ENCODE results near the gene TSPAN5.

The TSPAN5 gene

DNA sequence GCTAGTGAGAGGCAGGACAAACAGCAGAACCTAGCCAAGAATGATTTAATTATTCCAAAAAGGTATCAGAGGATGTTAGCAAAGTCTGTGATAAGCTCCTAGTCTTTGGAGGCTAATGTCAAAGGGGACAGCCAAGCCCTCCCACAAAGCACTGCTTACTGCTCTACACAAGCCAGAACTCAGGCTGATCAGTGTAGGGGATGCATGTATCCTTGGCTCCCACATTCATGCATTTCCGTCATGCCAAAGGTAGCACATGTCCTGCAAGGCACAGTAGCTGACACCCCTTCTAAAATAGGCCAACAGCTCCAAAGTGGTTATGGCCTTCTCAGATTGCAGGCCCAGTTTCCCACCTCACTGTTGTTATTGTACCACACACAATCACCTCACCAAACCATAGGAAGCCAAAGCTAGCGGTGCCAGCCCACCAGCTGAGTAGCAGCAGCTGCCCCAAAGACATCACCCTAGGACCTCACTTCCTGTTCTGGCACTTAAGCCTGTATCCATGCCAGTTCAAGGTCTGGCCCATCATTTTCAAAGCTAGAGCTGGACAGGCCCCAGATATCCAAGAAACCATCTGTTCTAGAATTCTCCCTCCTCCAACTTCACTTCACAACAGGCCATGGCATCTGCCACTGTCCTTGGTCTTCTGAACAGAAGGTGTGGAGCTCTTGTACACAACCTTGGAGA lies 40.9 kb downstream of the TSPAN5 start:
- Histone ChIP-seq H3K27me3 (ENCODE audit: insufficient read depth, low read length) (no peaks in the 10 kb centered on the region), H3K9me3 (ENCODE audit: low read length) (no peaks in the 10 kb centered on the region), H2AFZ (ENCODE audit: low read depth, low read length) (no peak overlapping the region), H3K36me3 (ENCODE audit: insufficient read depth, low read length) (no peaks in the 10 kb centered on the region), H3K4me1 (ENCODE audit: insufficient read depth, low read length) (peaks cover 22% of the 10 kb centered on the region), H3K4me3 (ENCODE audit: low read length) (no peak overlapping the region)

DNA sequence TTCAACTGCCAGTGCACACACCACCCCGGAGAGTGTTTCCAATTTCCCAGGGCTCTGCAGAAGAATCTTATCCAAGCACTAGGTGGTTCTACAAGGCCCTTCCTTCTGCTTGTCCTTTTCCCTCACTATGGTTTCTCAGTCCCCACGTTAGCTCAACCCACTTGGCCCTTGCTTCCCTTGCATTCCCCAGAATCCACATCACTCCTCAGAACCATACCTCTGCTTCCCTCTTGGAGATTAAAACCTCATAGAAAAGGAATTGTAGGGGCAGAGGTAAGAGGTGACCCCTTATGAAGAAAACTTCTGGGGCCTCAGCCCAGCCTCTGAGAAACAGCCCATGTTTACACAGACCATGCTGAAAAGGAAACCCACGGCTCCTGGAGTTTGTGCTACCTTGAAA lies 42.4 kb downstream of the TSPAN5 start:
- H3K27me3 ChIP-seq (ENCODE audit: insufficient read depth, low read length) = no peaks in the 10 kb centered on the region
- peaks cover 29% of the 10 kb centered on the region for H3K4me1 ChIP-seq (ENCODE audit: insufficient read depth, low read length)
- no peak overlapping the region for H3K4me3 ChIP-seq (ENCODE audit: low read length)

GRCh38 chr4:98614662-98615061 lies 43.7 kb downstream of the TSPAN5 start:
- no peaks in the 10 kb centered on the region for H3K27me3 ChIP-seq (ENCODE audit: insufficient read depth, low read length)
- H3K4me3 ChIP-seq (ENCODE audit: low read length) = no peak overlapping the region
- H3K9me3 ChIP-seq (ENCODE audit: low read length) = no peaks in the 10 kb centered on the region
- peaks cover 33% of the 10 kb centered on the region for H3K4me1 ChIP-seq (ENCODE audit: insufficient read depth, low read length)
- H3K36me3 ChIP-seq (ENCODE audit: insufficient read depth, low read length) = no peaks in the 10 kb centered on the region
- no peak overlapping the region for H2AFZ ChIP-seq (ENCODE audit: low read depth, low read length)

More for the DNA sequence above, 42.4 kb downstream of the TSPAN5 start:
- H3K9me3 ChIP-seq (ENCODE audit: low read length) = no peaks in the 10 kb centered on the region
- no peak overlapping the region for H2AFZ ChIP-seq (ENCODE audit: low read depth, low read length)
- H3K36me3 ChIP-seq (ENCODE audit: insufficient read depth, low read length) = no peaks in the 10 kb centered on the region

DNA sequence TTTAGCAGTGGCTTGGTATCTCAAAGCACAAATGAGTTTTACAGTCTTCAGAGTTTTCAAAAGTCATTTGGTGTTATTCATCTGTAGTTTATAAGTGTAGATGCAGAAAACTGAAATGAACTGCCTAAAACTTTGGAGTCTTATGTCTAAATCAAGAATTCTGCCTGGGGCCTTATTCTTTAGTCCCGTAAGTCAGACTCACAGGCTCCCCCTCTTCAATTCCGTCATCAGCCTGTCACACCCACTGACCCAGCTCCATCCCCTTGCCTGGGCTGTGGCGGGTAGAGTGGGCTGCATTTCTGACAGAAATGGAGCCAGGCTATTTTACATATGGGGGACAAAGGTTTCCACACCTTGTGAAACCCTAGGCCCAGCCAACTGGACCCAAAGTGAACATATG lies 44.3 kb downstream of the TSPAN5 start:
- no peaks in the 10 kb centered on the region for H3K9me3 ChIP-seq (ENCODE audit: low read length)
- peaks cover 34% of the 10 kb centered on the region for H3K4me1 ChIP-seq (ENCODE audit: insufficient read depth, low read length)
- H2AFZ ChIP-seq (ENCODE audit: low read depth, low read length) = no peak overlapping the region
- H3K27me3 ChIP-seq (ENCODE audit: insufficient read depth, low read length) = no peaks in the 10 kb centered on the region
- H3K4me3 ChIP-seq (ENCODE audit: low read length) = no peak overlapping the region
- no peaks in the 10 kb centered on the region for H3K36me3 ChIP-seq (ENCODE audit: insufficient read depth, low read length)

DNA sequence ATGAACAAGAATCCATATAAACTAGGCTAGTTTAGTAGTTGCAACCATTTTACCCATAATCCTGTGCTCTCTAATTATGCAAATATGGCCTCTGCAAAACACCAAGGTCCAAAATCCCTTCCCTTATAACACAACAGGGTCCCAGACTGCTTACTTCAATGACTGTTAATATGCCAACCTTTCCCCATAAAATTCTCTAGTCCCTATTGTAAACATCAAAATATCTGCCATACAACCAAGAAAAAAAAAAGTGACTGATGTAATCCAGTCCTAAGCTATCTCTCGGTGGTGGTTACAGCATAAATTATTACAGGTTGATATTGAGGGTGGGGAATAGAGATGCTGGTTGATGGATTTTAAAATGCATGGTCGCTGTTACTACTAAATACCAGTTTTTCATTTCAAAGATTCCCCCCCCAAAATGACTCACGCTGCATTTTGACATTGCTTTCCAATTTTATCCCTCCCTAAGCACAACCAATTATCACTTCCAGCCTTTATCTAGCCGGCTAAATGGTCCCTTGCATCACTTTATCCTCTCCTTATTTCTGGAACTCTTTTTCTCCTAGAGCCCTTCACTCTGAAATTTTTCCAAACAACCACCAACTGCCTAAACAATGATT lies 44.8 kb downstream of the TSPAN5 start:
- Histone ChIP-seq H3K27me3 (ENCODE audit: insufficient read depth, low read length) (no peaks in the 10 kb centered on the region), H2AFZ (ENCODE audit: low read depth, low read length) (no peak overlapping the region), H3K36me3 (ENCODE audit: insufficient read depth, low read length) (no peaks in the 10 kb centered on the region), H3K4me3 (ENCODE audit: low read length) (no peak overlapping the region), H3K9me3 (ENCODE audit: low read length) (no peaks in the 10 kb centered on the region), H3K4me1 (ENCODE audit: insufficient read depth, low read length) (peaks cover 30% of the 10 kb centered on the region)

DNA sequence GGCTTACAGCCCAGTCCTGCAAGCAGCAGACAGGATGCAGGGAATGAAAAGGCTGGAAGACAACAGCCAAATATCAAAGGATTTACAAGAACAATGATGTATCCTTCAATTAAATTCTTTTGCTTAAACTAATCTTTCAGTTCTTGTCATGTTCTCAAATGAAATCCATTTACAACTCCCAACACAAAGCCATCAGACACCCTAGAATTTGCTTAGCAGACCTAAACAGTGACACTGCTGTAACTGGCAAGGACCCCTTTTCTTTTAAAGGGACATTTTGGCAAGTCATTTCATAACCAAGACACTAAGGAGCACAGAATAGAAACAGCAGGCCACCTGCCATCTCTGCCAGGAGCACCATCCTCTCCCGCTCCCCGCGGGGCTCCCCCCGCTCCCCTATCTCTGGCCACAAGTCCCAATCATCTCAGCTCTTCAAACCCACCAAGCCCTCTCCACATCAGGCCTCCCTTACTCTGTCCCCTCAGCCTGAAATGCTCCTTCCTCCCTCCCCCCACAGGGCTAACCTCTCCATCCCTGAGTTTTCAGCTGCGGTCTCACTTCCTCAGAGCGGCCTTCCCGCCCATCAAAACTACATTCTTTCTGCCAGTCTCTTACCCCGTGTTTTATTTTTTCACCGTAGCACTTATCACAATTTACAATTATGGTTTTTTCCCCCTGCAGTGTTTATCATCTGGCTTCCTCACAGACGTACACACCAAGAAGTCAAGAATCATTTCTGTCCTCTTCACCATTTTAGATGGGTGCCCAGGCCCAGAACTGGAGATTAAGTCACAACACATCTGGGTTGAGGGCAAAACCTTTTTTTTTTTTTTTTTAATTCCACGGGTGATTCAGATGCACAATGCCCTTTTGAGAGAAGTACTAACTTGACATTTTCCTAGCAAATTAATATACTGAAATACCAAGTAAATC lies 45.8 kb downstream of the TSPAN5 start:
- Histone ChIP-seq H3K27me3 (ENCODE audit: insufficient read depth, low read length) (no peaks in the 10 kb centered on the region), H3K4me3 (ENCODE audit: low read length) (no peak overlapping the region), H2AFZ (ENCODE audit: low read depth, low read length) (no peak overlapping the region), H3K4me1 (ENCODE audit: insufficient read depth, low read length) (peaks cover 29% of the 10 kb centered on the region), H3K36me3 (ENCODE audit: insufficient read depth, low read length) (no peaks in the 10 kb centered on the region), H3K9me3 (ENCODE audit: low read length) (no peaks in the 10 kb centered on the region)

DNA sequence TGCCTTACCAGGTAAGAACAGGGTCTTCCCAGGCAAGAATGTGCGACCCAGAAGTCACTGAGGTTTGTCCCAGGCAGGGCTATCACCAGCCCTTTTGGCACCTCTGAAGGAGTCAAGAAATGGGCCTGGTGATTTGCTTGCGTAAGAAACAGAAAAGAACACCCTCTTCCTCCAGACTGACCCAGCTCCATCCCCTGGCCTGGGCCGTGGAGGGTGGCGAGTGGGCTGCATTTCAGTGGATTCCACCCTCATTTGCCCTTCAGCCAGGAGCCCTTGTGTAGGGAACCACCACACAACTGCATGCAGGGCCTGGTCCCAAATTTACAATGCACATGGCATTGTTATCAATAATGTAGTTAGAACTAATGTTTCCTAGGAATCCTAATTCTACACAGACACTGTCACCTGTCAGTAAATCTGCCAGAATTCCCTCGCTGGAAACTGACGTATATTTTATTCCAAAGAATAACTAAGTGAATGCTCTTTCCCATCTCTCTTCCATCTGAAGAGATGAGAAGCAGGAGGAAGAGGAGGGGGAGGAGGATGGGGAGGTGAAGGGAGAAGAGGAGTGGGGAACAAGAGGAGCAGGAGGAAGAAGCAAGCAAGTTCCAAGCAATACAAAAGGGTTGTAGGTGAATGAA lies 46.6 kb downstream of the TSPAN5 start:
- Histone ChIP-seq H3K9me3 (ENCODE audit: low read length) (no peaks in the 10 kb centered on the region), H3K4me3 (ENCODE audit: low read length) (no peak overlapping the region), H2AFZ (ENCODE audit: low read depth, low read length) (no peak overlapping the region), H3K36me3 (ENCODE audit: insufficient read depth, low read length) (no peaks in the 10 kb centered on the region), H3K4me1 (ENCODE audit: insufficient read depth, low read length) (peaks cover 29% of the 10 kb centered on the region), H3K27me3 (ENCODE audit: insufficient read depth, low read length) (no peaks in the 10 kb centered on the region)

DNA sequence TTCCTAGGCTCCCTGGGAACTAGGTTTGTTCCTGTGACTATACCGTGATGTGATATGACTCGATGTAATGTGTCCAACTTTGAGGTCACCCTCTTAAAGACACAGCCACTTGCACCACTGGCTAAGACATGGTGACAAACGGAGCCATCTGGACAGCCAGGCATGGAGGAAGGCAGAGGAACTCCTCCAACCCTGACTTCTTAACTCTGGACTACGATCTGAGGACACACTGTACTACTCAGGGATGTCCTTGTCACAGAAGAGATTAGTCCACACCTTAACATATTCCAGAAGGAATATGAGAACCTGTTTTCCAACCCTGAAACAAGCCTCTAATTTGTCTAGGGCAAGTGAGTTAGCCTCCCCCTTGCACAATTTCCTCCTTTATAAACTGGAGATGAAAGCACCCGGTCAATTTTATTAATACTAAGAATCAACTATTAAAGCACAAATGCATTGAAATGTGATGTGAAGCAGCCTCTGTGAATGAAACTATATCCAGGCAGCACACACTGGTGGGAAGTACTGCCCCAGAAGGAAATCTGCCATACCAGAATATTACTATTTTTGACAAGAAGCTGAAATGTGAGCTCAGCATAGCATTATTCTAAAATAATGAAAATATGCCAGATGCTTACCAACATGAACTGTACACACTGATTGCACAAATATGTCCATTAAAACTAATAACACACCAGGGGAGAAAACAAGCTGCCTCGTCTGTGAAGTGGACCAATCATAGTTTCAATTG lies 47.3 kb downstream of the TSPAN5 start:
- Histone ChIP-seq H3K27me3 (ENCODE audit: insufficient read depth, low read length) (no peaks in the 10 kb centered on the region), H3K36me3 (ENCODE audit: insufficient read depth, low read length) (no peaks in the 10 kb centered on the region), H3K4me3 (ENCODE audit: low read length) (no peak overlapping the region), H3K4me1 (ENCODE audit: insufficient read depth, low read length) (peaks cover 29% of the 10 kb centered on the region), H2AFZ (ENCODE audit: low read depth, low read length) (no peak overlapping the region), H3K9me3 (ENCODE audit: low read length) (no peaks in the 10 kb centered on the region)

- no peak overlapping the region for H2AFZ ChIP-seq (ENCODE audit: low read depth, low read length)
- H3K4me3 ChIP-seq (ENCODE audit: low read length) = no peak overlapping the region
- no peaks in the 10 kb centered on the region for H3K9me3 ChIP-seq (ENCODE audit: low read length)
- H3K27me3 ChIP-seq (ENCODE audit: insufficient read depth, low read length) = no peaks in the 10 kb centered on the region
- H3K4me1 ChIP-seq (ENCODE audit: insufficient read depth, low read length) = peaks cover 29% of the 10 kb centered on the region
- no peaks in the 10 kb centered on the region for H3K36me3 ChIP-seq (ENCODE audit: insufficient read depth, low read length)
These were observed 48.0 kb downstream of the TSPAN5 start for GRCh38 chr4:98610431-98610830.

DNA sequence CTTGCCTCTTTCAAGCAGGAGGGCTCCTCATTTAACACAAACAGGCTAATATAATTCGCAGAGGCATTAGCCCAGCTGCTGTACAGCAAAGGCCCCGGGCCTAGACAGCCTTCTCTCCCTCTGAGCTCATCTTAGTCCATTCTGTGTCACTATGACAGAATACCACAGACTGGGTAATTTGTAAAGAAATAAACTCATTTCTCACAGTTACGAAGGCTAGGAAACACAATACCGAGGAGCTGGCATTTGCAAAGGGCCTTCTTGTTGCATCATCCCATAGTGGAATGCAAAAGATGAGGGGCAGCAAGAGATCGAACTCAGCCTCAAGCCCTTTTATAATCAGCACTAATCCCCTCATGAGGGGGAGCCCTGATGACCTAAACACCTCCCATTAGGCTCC lies 48.5 kb downstream of the TSPAN5 start:
- Histone ChIP-seq H3K27me3 (ENCODE audit: insufficient read depth, low read length) (no peaks in the 10 kb centered on the region), H3K4me3 (ENCODE audit: low read length) (no peak overlapping the region), H3K4me1 (ENCODE audit: insufficient read depth, low read length) (peaks cover 29% of the 10 kb centered on the region), H2AFZ (ENCODE audit: low read depth, low read length) (no peak overlapping the region), H3K36me3 (ENCODE audit: insufficient read depth, low read length) (no peaks in the 10 kb centered on the region), H3K9me3 (ENCODE audit: low read length) (no peaks in the 10 kb centered on the region)

DNA sequence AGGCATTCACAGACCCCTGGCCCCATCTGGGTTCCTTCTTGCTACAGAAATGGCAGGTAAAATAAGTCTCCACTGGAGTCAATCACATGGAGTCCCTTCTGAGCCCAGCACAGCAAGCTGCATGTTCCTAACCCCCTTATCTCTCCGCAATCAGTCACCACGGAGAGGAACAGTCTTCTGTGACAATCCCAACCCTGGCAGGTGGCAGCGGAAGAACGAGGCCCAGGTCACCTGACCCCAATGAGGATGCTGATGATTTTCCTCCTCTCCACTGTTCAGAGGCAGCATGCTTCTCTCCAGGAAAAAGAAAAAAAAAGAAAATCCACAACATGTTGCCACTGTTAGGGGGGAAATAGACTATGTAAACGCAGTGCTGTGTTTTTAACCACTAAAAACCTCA lies 50.1 kb downstream of the TSPAN5 start:
- no peak overlapping the region for H2AFZ ChIP-seq (ENCODE audit: low read depth, low read length)
- no peaks in the 10 kb centered on the region for H3K9me3 ChIP-seq (ENCODE audit: low read length)
- peaks cover 33% of the 10 kb centered on the region for H3K4me1 ChIP-seq (ENCODE audit: insufficient read depth, low read length)

GRCh38 chr4:98606894-98607293 lies 51.5 kb downstream of the TSPAN5 start:
- H3K27me3 ChIP-seq (ENCODE audit: insufficient read depth, low read length) = no peaks in the 10 kb centered on the region
- peaks cover 28% of the 10 kb centered on the region for H3K4me1 ChIP-seq (ENCODE audit: insufficient read depth, low read length)
- H2AFZ ChIP-seq (ENCODE audit: low read depth, low read length) = no peak overlapping the region
- no peaks in the 10 kb centered on the region for H3K36me3 ChIP-seq (ENCODE audit: insufficient read depth, low read length)
- H3K9me3 ChIP-seq (ENCODE audit: low read length) = no peaks in the 10 kb centered on the region
- H3K4me3 ChIP-seq (ENCODE audit: low read length) = no peak overlapping the region

More for the DNA sequence above, 50.1 kb downstream of the TSPAN5 start:
- no peaks in the 10 kb centered on the region for H3K27me3 ChIP-seq (ENCODE audit: insufficient read depth, low read length)
- H3K4me3 ChIP-seq (ENCODE audit: low read length) = no peak overlapping the region
- no peaks in the 10 kb centered on the region for H3K36me3 ChIP-seq (ENCODE audit: insufficient read depth, low read length)

Data from neuron (in vitro differentiated cells).